Amniotic epithelial cell (primary cell): ENCODE results near the gene NPY4R2.
"Not testable (repeated sequence)": the region's sequence is repeated elsewhere in the genome, so short reads cannot be mapped to it uniquely, and the experiment has no call there.

Source experiments
- DNase-seq: peaks from one replicate; pipeline ENCODE4 v3.0.0-alpha.2; 2010; ENCODE audit warnings: low read depth

The NPY4R2 gene, protein sequence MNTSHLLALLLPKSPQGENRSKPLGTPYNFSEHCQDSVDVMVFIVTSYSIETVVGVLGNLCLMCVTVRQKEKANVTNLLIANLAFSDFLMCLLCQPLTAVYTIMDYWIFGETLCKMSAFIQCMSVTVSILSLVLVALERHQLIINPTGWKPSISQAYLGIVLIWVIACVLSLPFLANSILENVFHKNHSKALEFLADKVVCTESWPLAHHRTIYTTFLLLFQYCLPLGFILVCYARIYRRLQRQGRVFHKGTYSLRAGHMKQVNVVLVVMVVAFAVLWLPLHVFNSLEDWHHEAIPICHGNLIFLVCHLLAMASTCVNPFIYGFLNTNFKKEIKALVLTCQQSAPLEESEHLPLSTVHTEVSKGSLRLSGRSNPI

GRCh38 chr10:47918475-47918874 lies at the start of gene NPY4R2:
Gene NPY4R2 (plus strand): TSS chr10:47918662. CDS start chr10:47921988, 3,326 bp downstream.
- DNase-seq, result not testable (repeated sequence)

- DNase-seq, result not testable (repeated sequence)
Measured at GRCh38 chr10:47870887-47871286, 47.6 kb upstream of the NPY4R2 start.

DNA sequence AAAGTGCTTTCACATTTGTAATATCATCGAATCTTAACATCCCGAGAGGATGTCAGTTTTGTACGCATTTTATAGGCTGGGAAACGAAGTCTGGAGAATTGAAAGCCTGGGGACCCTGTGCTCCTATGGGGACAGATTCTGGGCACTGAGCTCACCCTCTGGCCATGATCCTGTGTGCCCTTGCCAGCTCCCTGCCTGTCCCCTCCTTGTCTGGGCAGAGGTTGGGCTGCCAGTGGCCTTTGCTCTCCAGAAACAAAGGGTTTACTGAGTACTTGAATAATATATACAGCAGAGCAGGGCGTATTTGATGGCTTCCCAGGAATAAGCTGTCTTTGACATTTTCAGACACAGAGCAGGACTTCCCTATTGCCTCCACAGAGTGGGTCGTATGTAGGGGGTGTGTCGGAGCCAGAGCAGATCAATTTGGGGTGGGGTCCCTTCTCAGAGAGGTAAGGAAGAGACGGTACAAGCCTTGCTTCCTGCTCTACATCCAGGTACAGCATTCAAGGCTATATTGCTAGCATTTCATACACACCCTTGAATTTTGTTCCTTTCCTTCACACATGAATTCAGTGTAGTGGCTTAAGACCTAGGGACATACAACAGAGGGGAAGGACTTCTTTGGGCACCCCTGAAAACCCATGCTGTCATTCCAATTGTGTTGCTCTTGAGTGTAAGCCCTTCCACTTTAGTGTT lies 46.8 kb upstream of the NPY4R2 start:
- DNase-seq, result not testable (repeated sequence)

DNA sequence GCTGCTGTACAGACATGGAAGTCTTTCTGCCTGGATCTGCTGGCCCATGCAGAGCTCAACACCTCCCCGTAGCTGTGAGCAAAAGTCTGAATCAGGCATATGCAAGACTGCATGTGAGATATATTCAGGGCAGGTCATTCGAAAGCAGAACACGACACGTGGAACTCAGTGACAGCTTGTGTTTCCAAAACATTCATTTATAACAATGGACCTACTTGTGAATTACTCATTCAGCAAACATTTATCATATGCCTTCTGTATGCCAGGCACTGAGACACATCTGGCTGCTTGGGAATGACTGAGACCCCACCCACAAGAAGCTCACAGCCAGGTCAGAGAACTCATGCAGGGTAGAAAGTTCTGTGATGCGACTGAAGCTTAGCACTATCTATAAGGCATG lies 46.2 kb upstream of the NPY4R2 start:
- DNase-seq, result not testable (repeated sequence)

GRCh38 chr10:47884239-47884638 lies 34.2 kb upstream of the NPY4R2 start:
- DNase-seq, result not testable (repeated sequence)

DNA sequence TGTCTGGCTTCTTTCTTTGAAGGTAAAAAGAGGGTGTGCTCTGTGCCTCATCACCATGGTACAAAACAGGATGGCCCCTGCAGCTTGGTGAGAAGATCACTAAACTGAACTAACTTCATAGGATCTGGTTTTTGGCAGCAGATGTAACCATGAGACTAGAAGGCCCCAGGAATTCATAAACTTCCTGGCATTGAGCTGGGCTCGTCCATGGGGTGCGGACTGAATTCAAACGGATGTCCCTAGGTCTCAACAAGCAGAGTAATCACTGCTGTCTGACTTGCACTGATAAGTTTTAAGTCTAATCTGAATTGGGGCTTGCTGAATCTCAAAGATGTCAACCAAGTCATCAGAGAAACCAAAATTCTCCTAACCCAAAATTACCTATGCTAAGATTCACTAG lies 33.5 kb upstream of the NPY4R2 start:
- not testable (repeated sequence) for DNase-seq

- DNase-seq, result not testable (repeated sequence)
Measured at GRCh38 chr10:47886356-47886755, 32.1 kb upstream of the NPY4R2 start.

DNA sequence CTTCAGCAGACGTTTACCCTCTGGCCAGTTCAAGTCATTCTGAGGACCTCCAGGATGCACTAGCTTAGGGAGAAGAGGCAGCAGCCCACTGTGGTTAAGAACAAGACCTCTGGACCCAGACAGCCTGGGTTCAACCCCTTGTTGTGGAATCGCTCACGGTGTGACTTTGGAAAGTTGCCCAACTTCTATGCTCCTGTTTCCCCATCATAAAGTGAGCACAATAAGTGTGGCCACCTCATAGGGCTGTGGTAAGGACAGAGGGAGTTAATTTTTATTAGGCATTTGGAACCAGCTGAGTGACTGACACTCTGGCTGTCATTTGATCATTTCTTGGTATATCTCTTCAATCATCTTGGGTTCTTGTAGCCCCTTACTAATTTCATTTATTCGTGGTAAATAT lies 31.6 kb upstream of the NPY4R2 start:
- not testable (repeated sequence) for DNase-seq

DNA sequence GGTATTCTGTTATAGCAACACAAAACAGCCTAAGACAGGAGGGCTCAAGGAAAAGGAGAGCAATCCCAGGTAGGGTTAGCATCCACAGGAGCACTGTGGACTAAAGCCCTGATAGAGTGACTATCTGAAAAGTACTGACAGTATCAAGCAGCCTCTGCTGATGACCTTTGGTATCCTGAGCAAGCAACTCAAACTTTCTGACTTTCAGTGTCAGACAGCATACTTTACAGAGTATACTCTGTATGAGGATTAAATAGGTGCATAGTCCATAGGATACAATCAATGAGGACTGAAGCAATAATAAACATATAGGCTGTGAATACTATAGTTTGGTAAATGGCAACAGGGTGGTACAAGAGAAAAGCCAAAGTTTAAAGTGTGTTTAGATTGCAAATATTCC lies 27.7 kb upstream of the NPY4R2 start:
- DNase-seq, result not testable (repeated sequence)

GRCh38 chr10:47892494-47893261 lies 25.8 kb upstream of the NPY4R2 start:
- not testable (repeated sequence) for DNase-seq

- not testable (repeated sequence) for DNase-seq
Measured at GRCh38 chr10:47894571-47894970, 23.9 kb upstream of the NPY4R2 start.

DNA sequence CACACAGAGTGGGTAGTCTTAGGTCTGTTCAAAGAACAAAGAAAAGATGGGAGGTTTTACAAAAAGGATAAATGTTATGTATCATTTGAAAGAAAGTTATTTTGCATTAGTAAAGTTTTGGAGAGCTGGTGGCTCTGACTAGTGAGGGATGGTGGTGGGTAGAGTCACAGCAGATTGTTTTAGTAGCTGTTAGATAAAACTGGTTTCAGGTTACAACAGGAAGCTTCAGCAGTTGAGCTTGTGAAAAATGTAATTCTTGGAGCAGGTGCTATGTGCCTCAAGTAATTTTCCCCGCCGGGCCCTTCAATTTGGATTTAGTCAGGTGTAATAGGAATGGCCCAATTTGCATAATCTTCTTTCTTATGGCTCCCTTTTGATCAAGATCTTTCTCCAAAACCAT lies 20.6 kb upstream of the NPY4R2 start:
- DNase-seq, result not testable (repeated sequence)

- DNase-seq, result not testable (repeated sequence)
Measured at GRCh38 chr10:47909333-47909732, 9.1 kb upstream of the NPY4R2 start.

- DNase-seq, result not testable (repeated sequence)
Measured at GRCh38 chr10:47910486-47910885, 8.0 kb upstream of the NPY4R2 start.

GRCh38 chr10:47914052-47914451 lies 4.4 kb upstream of the NPY4R2 start:
- not testable (repeated sequence) for DNase-seq

DNA sequence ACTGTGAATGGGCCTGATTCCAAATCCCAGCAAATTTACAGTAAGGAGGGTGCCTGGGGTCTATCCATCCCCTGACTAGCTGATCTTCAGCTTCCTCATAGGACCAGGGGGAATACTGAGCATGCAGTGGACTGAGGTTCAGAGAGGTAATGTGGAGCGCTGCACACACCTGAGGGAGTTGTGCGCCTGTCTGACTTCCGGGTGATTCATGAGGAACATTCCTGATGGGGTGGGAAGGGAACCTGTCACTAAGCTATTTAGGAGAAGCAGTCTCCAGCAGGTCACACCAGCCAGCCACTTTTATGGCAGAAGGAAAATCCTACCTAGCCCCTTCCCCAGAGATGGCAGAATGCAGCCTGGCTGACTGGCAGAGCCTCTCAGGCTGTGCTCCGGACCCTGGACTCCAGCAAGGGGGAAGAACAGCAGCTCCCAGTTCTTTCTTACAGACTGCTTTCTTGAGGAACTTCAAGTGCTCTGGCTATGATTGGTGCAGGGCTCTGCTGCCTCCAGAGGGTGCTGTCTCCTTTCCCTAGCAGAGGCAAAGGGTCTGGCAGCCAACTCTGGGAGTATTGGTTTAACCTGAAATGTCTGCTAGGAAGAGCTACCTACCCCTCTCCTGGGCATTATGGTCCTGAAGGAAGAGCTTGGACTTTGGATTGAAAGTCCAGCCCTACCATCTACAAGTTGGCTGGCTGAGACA lies 2.5 kb upstream of the NPY4R2 start:
- not testable (repeated sequence) for DNase-seq

DNA sequence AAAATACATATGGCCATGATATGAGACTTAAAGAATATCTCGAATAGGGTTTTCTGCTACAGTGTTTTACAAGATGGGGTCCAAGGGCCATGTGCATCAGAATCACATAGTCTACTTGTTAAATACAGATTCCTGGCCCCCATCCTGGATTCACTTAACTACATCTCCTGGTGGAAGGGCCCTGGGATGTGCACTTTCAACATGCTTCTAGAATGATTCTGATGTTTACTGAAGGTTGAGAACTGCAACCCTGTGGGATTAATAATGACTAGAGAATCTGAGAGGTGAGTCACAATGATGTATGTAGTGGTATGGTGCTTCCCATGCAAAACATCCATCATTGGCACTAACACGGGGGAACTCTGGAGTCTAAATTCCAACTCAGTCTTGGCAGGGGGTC lies 2.1 kb downstream of the NPY4R2 start:
- DNase-seq, result peak; percentile 81

DNA sequence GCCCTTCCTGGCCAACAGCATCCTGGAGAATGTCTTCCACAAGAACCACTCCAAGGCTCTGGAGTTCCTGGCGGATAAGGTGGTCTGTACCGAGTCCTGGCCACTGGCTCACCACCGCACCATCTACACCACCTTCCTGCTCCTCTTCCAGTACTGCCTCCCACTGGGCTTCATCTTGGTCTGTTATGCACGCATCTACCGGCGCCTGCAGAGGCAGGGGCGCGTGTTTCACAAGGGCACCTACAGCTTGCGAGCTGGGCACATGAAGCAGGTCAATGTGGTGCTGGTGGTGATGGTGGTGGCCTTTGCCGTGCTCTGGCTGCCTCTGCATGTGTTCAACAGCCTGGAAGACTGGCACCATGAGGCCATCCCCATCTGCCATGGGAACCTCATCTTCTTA lies 4.0 kb downstream of the NPY4R2 start:
- DNase-seq, result not testable (repeated sequence)

- DNase-seq, result not testable (repeated sequence)
Measured at GRCh38 chr10:47924628-47925027, 6.2 kb downstream of the NPY4R2 start.

GRCh38 chr10:47927147-47927916 lies 8.9 kb downstream of the NPY4R2 start:
- not testable (repeated sequence) for DNase-seq

- not testable (repeated sequence) for DNase-seq
Measured at GRCh38 chr10:47928225-47928624, 9.8 kb downstream of the NPY4R2 start.
